Measurements from ENCODE around the gene DOK3.

DOK3 gene

GRCh38 chr5:177469750-177470525, 39.7 kb downstream of the DOK3 start:
- H3K4me3 ChIP-seq (replicated peaks; ENCODE audit: low read depth, low read length) = no peak overlapping the region

GRCh38 chr5:177468685-177469628, 40.7 kb downstream of the DOK3 start:
- no peaks in the 10 kb centered on the region for H3K36me3 ChIP-seq (ENCODE audit: control insufficient read depth, insufficient read depth, low read length)
- H3K27me3 ChIP-seq (replicated peaks; ENCODE audit: control insufficient read depth, insufficient read depth, low read length) = no peaks in the 10 kb centered on the region; the same call in none of the 2 replicates
- TF ChIP-seq CTCF (IDR thresholded peaks at IDR 0.05; ENCODE audit: insufficient read depth, low read length, poor library complexity, severe bottlenecking) = no peak
- no peak overlapping the region for H3K4me3 ChIP-seq (replicated peaks; ENCODE audit: low read depth, low read length)
- DNase-seq (ENCODE audit: extremely low read depth, insufficient read length) = no peak

More at GRCh38 chr5:177469750-177470525, 39.7 kb downstream of the DOK3 start:
- no peaks in the 10 kb centered on the region; the same call in none of the 2 replicates for H3K27me3 ChIP-seq (replicated peaks; ENCODE audit: control insufficient read depth, insufficient read depth, low read length)
- no peaks in the 10 kb centered on the region for H3K36me3 ChIP-seq (ENCODE audit: control insufficient read depth, insufficient read depth, low read length)
- no peak for DNase-seq (ENCODE audit: extremely low read depth, insufficient read length)
- no peak for TF ChIP-seq CTCF (IDR thresholded peaks at IDR 0.05; ENCODE audit: insufficient read depth, low read length, poor library complexity, severe bottlenecking)

GRCh38 chr5:177468329-177468684, 41.3 kb downstream of the DOK3 start:
- no peak for TF ChIP-seq CTCF (IDR thresholded peaks at IDR 0.05; ENCODE audit: insufficient read depth, low read length, poor library complexity, severe bottlenecking)
- Histone ChIP-seq H3K36me3 (ENCODE audit: control insufficient read depth, insufficient read depth, low read length) (no peaks in the 10 kb centered on the region), H3K27me3 (replicated peaks; ENCODE audit: control insufficient read depth, insufficient read depth, low read length) (no peaks in the 10 kb centered on the region; the same call in 1 of the 2 replicates), H3K4me3 (replicated peaks; ENCODE audit: low read depth, low read length) (no peak overlapping the region)
- DNase-seq (ENCODE audit: extremely low read depth, insufficient read length) = no peak

DNA sequence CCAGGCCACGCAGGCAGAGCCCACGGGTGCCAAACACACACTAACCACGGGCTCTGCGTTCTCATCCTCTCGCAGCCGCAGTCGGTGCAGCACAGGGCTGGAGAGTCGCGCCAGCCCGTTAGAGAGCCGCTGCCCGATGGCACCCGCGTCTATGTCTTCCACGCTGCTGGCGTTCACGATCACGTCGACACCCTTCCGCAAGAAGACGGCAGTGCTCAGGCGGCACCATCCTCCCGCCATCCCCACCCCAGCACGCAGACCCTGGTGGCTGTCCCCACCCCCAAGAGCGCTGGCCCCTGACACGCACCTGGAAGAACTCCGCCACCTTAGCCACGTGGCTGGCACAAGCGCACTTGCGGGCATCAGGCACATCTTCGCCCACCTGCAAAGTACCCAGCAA, 42.2 kb downstream of the DOK3 start:
- no peaks in the 10 kb centered on the region; the same call in 1 of the 2 replicates for H3K27me3 ChIP-seq (replicated peaks; ENCODE audit: control insufficient read depth, insufficient read depth, low read length)
- H3K36me3 ChIP-seq (ENCODE audit: control insufficient read depth, insufficient read depth, low read length) = no peaks in the 10 kb centered on the region
- no peak overlapping the region for H3K4me3 ChIP-seq (replicated peaks; ENCODE audit: low read depth, low read length)
- DNase-seq (ENCODE audit: extremely low read depth, insufficient read length) = no peak
- TF ChIP-seq CTCF (IDR thresholded peaks at IDR 0.05; ENCODE audit: insufficient read depth, low read length, poor library complexity, severe bottlenecking) = no peak

DNA sequence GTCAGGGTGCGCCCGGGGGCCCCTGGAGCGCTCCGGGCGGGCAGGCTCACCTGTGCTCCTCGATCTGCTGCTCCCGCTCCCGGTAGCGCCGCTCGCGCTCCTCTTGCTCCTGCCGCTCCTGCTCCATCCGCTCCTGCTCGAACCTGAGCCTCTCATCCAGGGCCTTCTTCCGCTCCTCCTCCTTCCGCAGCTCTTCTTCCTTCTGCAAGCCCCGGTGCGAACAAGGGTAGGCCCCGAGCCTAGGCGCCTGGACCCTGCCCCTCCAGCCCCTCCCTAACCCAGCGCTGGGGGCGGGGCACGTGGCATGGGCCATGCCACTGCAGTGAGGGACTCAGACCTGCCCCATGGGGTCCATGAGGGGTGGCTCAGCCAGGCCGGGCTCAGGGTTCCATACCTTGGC, 42.8 kb downstream of the DOK3 start:
- Histone ChIP-seq H3K4me3 (replicated peaks; ENCODE audit: low read depth, low read length) (no peak overlapping the region), H3K27me3 (replicated peaks; ENCODE audit: control insufficient read depth, insufficient read depth, low read length) (no peaks in the 10 kb centered on the region; the same call in 1 of the 2 replicates), H3K36me3 (ENCODE audit: control insufficient read depth, insufficient read depth, low read length) (no peaks in the 10 kb centered on the region)
- DNase-seq (ENCODE audit: extremely low read depth, insufficient read length) = no peak
- no peak for TF ChIP-seq CTCF (IDR thresholded peaks at IDR 0.05; ENCODE audit: insufficient read depth, low read length, poor library complexity, severe bottlenecking)
